Retinal pigment epithelial cell (primary cell): Measurements from ENCODE around the gene MRPL55.

Experiments
- DNase-seq: peaks from one replicate; pipeline ENCODE4 v3.0.0-alpha.2; 2010; ENCODE audit warnings: low read depth
- H3K4me3 ChIP-seq: 2 replicates; pipeline ENCODE4 v1.5.1; 2011; ENCODE audit warnings: mild to moderate bottlenecking, low read length, control low read depth, moderate library complexity
- CTCF ChIP-seq: conservative IDR thresholded peaks from 2 replicates; pipeline ENCODE4 v1.5.1; 2011; ENCODE audit warnings: low read depth, low read length, control low read depth, inconsistent platforms

MRPL55 gene

GRCh38 chr1:228093050-228093906, 15.8 kb downstream of the MRPL55 start:
- no peak for TF ChIP-seq CTCF
- no peak overlapping the region for H3K4me3 ChIP-seq
- DNase-seq: no peak

- no peak for TF ChIP-seq CTCF
- H3K4me3 ChIP-seq: no peak overlapping the region
- DNase-seq: no peak
Observed at GRCh38 chr1:228092342-228093049, 16.6 kb downstream of the MRPL55 start.

- no peak for TF ChIP-seq CTCF
- DNase-seq: no peak
- H3K4me3 ChIP-seq: no peak overlapping the region
Observed at GRCh38 chr1:228091084-228091483, 18.0 kb downstream of the MRPL55 start.

GRCh38 chr1:228090613-228091081, 18.5 kb downstream of the MRPL55 start:
- no peak for DNase-seq
- no peak overlapping the region for H3K4me3 ChIP-seq

GRCh38 chr1:228089519-228090380, 19.3 kb downstream of the MRPL55 start:
- H3K4me3 ChIP-seq: no peak overlapping the region
- TF ChIP-seq CTCF: no peak
- no peak for DNase-seq

More at GRCh38 chr1:228090613-228091081, 18.5 kb downstream of the MRPL55 start:
- TF ChIP-seq CTCF: no peak

GRCh38 chr1:228088586-228089498, 20.3 kb downstream of the MRPL55 start:
- no peak for DNase-seq
- no peak overlapping the region for H3K4me3 ChIP-seq
- no peak for TF ChIP-seq CTCF
